Measurements from ENCODE around the gene CDCA3.
A peak's percentile ranks its signal among the peaks of the same experiment; 100 is the strongest.

The CDCA3 gene

GRCh38 chr12:6822426-6823135 is 28.5 kb downstream of the CDCA3 start:
- CTCF ChIA-PET, result interaction anchor here (1.2 to 17.9 kb wide), 9 partner anchors 11 to 202 kb away, joined by 3 to 316 read pairs (median 51); partner anchors contain the start of genes CDCA3, GNB3, MLF2 and PTMS
- DNase-seq (ENCODE audit: low read depth, low spot score), result no peak
- TF ChIP-seq CTCF (IDR thresholded peaks at IDR 0.05; ENCODE audit: insufficient read depth, low read length, missing control alignments), result no peak
- peak overlapping the region; percentile 62 for H3K4me3 ChIP-seq (ENCODE audit: low read depth, low read length)
- POLR2A ChIA-PET, result interaction anchor here (0.8 to 1.5 kb wide), 3 partner anchors 56 to 70 kb away, joined by 3 to 14 read pairs (median 4); partner anchors contain the start of genes MLF2 and PTMS

GRCh38 chr12:6821591-6822425 is 29.3 kb downstream of the CDCA3 start, which contains the start of gene GPR162:
Gene GPR162 (plus strand): TSS chr12:6821821. CDS start chr12:6823899, 2,078 bp downstream.
- TF ChIP-seq CTCF (IDR thresholded peaks at IDR 0.05; ENCODE audit: insufficient read depth, low read length, missing control alignments), result no peak
- POLR2A ChIA-PET, result interaction anchor here (0.8 to 1.5 kb wide), 6 partner anchors 9 to 131 kb away, joined by 3 to 14 read pairs (median 4); partner anchors contain the start of genes COPS7A, MLF2 and PTMS
- CTCF ChIA-PET, result interaction anchor here (0.7 to 17.9 kb wide), 10 partner anchors 11 to 201 kb away, joined by 3 to 316 read pairs (median 12); partner anchors contain the start of genes CDCA3, GNB3, MLF2 and PTMS
- peak within 1 kb of the TSS; percentile 62 for H3K4me3 ChIP-seq (ENCODE audit: low read depth, low read length)
- no peak for DNase-seq (ENCODE audit: low read depth, low spot score)

GRCh38 chr12:6820166-6820565 is 30.9 kb downstream of the CDCA3 start:
- DNase-seq (ENCODE audit: low read depth, low spot score), result no peak
- ChIA-PET POLR2A (interaction anchor here (0.7 kb wide), 1 partner anchor 87 kb away, joined by 3 read pairs; no protein-coding TSS in a partner anchor), CTCF (interaction anchor here (1.2 to 17.9 kb wide), 5 partner anchors 9 to 84 kb away, joined by 4 to 304 read pairs (median 11); partner anchors contain the start of genes MLF2 and PTMS)
- H3K4me3 ChIP-seq (ENCODE audit: low read depth, low read length), result no peak overlapping the region
- TF ChIP-seq CTCF (IDR thresholded peaks at IDR 0.05; ENCODE audit: insufficient read depth, low read length, missing control alignments), result no peak

- TF ChIP-seq CTCF (IDR thresholded peaks at IDR 0.05; ENCODE audit: insufficient read depth, low read length, missing control alignments), result no peak
- H3K4me3 ChIP-seq (ENCODE audit: low read depth, low read length), result no peak overlapping the region
- ChIA-PET POLR2A (no interaction called here), CTCF (interaction anchor here (2.1 to 17.9 kb wide), 3 partner anchors 8 to 66 kb away, joined by 11 to 304 read pairs (median 12); partner anchors contain the start of genes MLF2 and PTMS)
- no peak for DNase-seq (ENCODE audit: low read depth, low spot score)
Measured at GRCh38 chr12:6819106-6820030, 31.7 kb downstream of the CDCA3 start.

- TF ChIP-seq CTCF (IDR thresholded peaks at IDR 0.05; ENCODE audit: insufficient read depth, low read length, missing control alignments), result no peak
- CTCF ChIA-PET, result no interaction called here
- H3K4me3 ChIP-seq (ENCODE audit: low read depth, low read length), result no peak overlapping the region
- POLR2A ChIA-PET, result no interaction called here
- DNase-seq (ENCODE audit: low read depth, low spot score), result no peak
Measured at GRCh38 chr12:6818645-6819044, 32.4 kb downstream of the CDCA3 start.

All from AG04449 (cell line).